ENCODE results near the gene TRIAP1. TPM values are rescaled to one million over a fixed set of nuclear protein-coding genes. Genes with fewer than 3 reads are reported as not detected.

The TRIAP1 gene
- total RNA-seq, 4 donors from 2014 or later: 2.4 to 17.0 (median 7.0) TPM

DNA sequence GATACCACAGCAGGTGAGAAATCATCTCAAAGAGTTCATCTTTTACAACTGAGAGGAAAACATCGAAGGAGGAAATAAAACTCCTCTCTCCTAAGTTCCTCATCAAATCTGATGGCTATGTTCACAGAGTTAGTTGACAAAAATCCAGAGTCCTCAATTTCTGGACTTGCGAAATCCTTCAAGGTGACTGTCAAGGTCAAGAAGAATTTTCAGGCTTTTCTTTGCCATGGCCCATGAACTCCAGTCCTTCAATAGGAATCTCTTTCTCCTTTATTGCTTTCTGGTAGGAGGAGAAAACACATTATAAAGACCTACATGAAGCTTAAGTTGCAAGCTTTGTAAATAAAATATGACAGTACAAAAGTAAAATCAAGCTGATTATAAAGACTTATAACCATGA, 1.5 kb downstream of the TRIAP1 start:
- no peak for TF ChIP-seq CTCF (IDR thresholded peaks at IDR 0.05)
- Histone ChIP-seq H3K27me3 (no peaks in the 10 kb centered on the region), H3K27ac (no peak overlapping the region), H3K9me3 (no peaks in the 10 kb centered on the region), H3K4me1 (peaks cover 0 to 50% (median 14%) of the 10 kb centered on the region in 4 donors), H3K4me3 (no peak overlapping the region), H3K36me3 (peaks cover 0 to 58% (median 3%) of the 10 kb centered on the region in 3 donors)
- no peak for DNase-seq (ENCODE audit: low spot score in 2 of 2)
- WGBS, 2 donors: 87 to 89% methylated on average over 2 of the region's 2 CpGs

DNA sequence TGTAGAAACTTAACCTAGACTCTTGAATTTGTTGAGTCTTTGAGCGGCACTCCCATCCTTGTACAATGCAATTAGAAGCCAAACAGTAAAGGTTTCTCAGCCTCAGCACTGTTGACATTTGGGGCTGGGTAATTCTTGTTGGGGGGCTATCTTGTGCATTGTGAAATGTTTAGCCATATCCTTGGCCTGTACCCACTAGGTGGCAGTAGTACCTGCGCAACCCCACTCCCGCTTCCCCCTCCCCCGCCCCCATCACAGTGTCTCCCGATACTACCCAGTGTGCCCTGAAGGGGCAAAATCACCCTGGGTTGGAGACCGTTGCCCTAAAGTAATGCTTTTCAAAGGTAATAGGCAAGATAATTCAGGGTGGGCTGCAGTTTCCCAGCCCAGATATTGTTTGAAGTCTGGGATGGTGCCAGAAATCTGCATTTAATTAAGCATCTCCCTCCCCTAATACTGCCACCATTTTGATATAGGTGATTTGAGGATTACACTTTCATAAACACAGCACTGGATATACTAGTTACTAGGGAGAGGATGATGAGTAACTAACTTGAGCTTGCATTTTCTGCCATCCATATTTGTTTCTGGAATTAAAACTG, 6.4 kb downstream of the TRIAP1 start:
- Histone ChIP-seq H3K36me3 (peaks cover 0 to 49% (median 3%) of the 10 kb centered on the region in 3 donors), H3K27ac (no peak overlapping the region), H3K4me3 (no peak overlapping the region), H3K4me1 (peaks cover 0 to 34% (median 15%) of the 10 kb centered on the region in 4 donors), H3K9me3 (no peaks in the 10 kb centered on the region), H3K27me3 (peaks cover 0 to 3% of the 10 kb centered on the region in 2 donors)
- WGBS, 2 donors: 9 to 10% methylated on average over 6 of the region's 6 CpGs
- peak in 1 of 2 donors; percentile 40 for DNase-seq (ENCODE audit: low spot score in 2 of 2)
- no peak for TF ChIP-seq POLR2A (IDR thresholded peaks at IDR 0.05)
- peak in 4 of 5 experiments; percentile 11 to 52 (median 37) for TF ChIP-seq CTCF (IDR thresholded peaks at IDR 0.05)

- DNase-seq (ENCODE audit: low spot score in 2 of 2): no peak
- 37 to 42% methylated on average over 17 of the region's 17 CpGs for WGBS, 2 donors
- Histone ChIP-seq H3K27ac (peak overlapping the region in 3 of 4 donors; percentile 86 to 90 (median 88)), H3K27me3 (peaks cover 0 to 3% of the 10 kb centered on the region in 2 donors), H3K4me1 (peaks cover 0 to 27% (median 15%) of the 10 kb centered on the region in 4 donors), H3K36me3 (peaks cover 0 to 38% (median 3%) of the 10 kb centered on the region in 3 donors), H3K4me3 (peak overlapping the region; percentile 62 to 88 (median 80)), H3K9me3 (no peaks in the 10 kb centered on the region)
- no peak for TF ChIP-seq CTCF (IDR thresholded peaks at IDR 0.05)
- TF ChIP-seq POLR2A (IDR thresholded peaks at IDR 0.05): no peak
- TF ChIP-seq EP300 (IDR thresholded peaks at IDR 0.05): no peak
These were observed 7.5 kb downstream of the TRIAP1 start for GRCh38 chr12:120438495-120439198.

DNA sequence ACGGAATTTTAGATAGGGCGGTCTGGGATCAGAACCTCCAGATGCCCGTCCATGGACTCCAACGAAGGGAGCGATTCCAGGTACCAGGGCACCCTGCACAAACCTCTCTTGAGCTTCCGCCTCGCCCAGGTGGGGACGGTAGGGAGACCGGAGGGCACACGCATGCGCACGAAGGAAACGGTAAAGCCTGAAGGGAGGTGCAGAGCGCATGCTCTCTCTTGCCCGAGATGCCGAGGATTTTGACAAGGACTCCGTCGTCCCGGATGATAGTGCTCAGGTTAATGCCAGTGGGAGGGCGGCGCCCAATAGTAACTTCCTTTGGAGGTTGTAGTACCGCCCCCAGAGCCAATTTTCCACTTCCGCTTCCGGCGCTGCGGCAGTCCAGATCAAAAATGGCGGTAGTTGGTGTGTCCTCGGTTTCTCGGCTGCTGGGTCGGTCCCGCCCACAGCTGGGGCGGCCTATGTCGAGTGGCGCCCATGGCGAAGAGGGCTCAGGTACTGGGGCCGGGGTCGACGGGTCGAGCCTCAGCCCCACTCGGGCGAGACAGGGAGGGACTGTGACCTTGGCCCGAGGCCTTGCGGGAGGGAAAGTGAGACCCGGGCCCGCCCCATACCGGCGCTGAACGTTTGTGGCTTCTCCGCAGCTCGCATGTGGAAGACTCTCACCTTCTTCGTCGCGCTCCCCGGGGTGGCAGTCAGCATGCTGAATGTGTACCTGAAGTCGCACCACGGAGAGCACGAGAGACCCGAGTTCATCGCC, 8.3 kb downstream of the TRIAP1 start, which contains the start of gene COX6A1:
TSS of gene COX6A1 (plus strand) at position 379 of the 760 bp plus-strand sequence. CDS start at position 393, 14 bp downstream.
- H3K4me3 ChIP-seq: peak within 1 kb of the TSS; percentile 62 to 88 (median 80)
- peaks cover 0 to 27% (median 15%) of the 10 kb centered on the region in 4 donors for H3K4me1 ChIP-seq
- TF ChIP-seq EP300 (IDR thresholded peaks at IDR 0.05) (peak in 1 of 2 donors; percentile 85), POLR2A (IDR thresholded peaks at IDR 0.05) (peak in 1 of 2 donors; percentile 40), CTCF (IDR thresholded peaks at IDR 0.05) (no peak)
- peak; percentile 79 to 86 for DNase-seq (ENCODE audit: low spot score in 2 of 2)
- 0 to 1% methylated on average over 37 to 56 of the region's 59 CpGs for WGBS, 2 donors
- H3K27ac ChIP-seq: peak within 1 kb of the TSS; percentile 19 to 90 (median 87)
- no peaks in the 10 kb centered on the region for H3K9me3 ChIP-seq
- peaks cover 0 to 10% of the 10 kb centered on the region in 2 donors for H3K27me3 ChIP-seq
- H3K36me3 ChIP-seq: peaks cover 0 to 30% (median 3%) of the 10 kb centered on the region in 3 donors
